ENCODE results near the gene MDC1. TPM values are rescaled to one million over a fixed set of nuclear protein-coding genes. Genes with fewer than 3 reads are reported as not detected.

Gene MDC1
- total RNA-seq, 1 experiment from 2014 or later: 77.6 TPM

DNA sequence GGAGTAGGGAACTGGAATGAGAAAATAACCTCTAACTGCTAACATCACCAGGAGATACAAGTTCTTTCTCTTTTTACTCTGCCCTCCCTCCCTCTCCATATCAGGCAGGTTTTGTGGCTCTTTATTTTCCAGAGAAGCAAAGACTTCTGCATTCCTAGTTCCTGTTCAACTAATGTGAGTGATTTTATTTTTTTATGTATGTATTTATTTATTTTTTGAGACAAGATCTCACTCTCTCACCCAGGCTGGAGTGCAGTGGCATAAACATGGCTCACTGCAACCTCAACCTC, 33.2 kb upstream of the MDC1 start:
- no peak overlapping the region for H3K14ac ChIP-seq (ENCODE audit: insufficient read depth, low read length)
- H2BK12ac ChIP-seq (ENCODE audit: insufficient read length, low read depth, low read length): no peak overlapping the region
- H3K9ac ChIP-seq (ENCODE audit: extremely low read depth, insufficient read length, low read length): no peak overlapping the region
- H3K23ac ChIP-seq (ENCODE audit: insufficient read length, low read depth, low read length): no peak overlapping the region
- no peak overlapping the region for H2BK5ac ChIP-seq (ENCODE audit: insufficient read length, low read length)
- H3K4me3 Mint-ChIP-seq: no peak overlapping the region
- no peak overlapping the region for H4K8ac ChIP-seq (replicated peaks; ENCODE audit: insufficient read length, low read depth, low read length)
- H3K79me2 ChIP-seq (ENCODE audit: insufficient read depth, low read length): no peaks in the 10 kb centered on the region
- H3K36me3 Mint-ChIP-seq (ENCODE audit: insufficient read depth in 1 of 3, low read depth in 3 of 3): no peaks in the 10 kb centered on the region
- H3K4ac ChIP-seq (ENCODE audit: low read depth, low read length): no peak overlapping the region
- no peak overlapping the region for H3K27ac Mint-ChIP-seq
- H2BK20ac ChIP-seq (ENCODE audit: low read depth, low read length, poor library complexity, severe bottlenecking): no peak overlapping the region
- no peaks in the 10 kb centered on the region for H4K20me1 ChIP-seq (ENCODE audit: control insufficient read depth, insufficient read depth, insufficient read length)
- no peak overlapping the region for H3K4me2 ChIP-seq (ENCODE audit: insufficient read depth, insufficient read length, low read length)
- H3K27me3 ChIP-seq (ENCODE audit: insufficient read depth, low read length): no peaks in the 10 kb centered on the region; the same call in 1 of the 2 replicates
- no peak overlapping the region for H2AK5ac ChIP-seq (ENCODE audit: insufficient read length, low read length)
- H3T11ph ChIP-seq (ENCODE audit: low read length): no peak overlapping the region
- H4K5ac ChIP-seq (ENCODE audit: insufficient read length, low read depth, low read length): no peak overlapping the region
- H2BK15ac ChIP-seq (ENCODE audit: low read depth, low read length): no peak overlapping the region
- no peaks in the 10 kb centered on the region for H3K79me1 ChIP-seq (ENCODE audit: insufficient read depth, low read depth, low read length, poor library complexity, severe bottlenecking)
- peaks cover under 1% of the 10 kb centered on the region; the same call in 1 of the 2 replicates for H3K4me1 ChIP-seq (ENCODE audit: insufficient read depth, low read length)
- H3K9me3 Mint-ChIP-seq: no peaks in the 10 kb centered on the region
- no peak overlapping the region for H4K91ac ChIP-seq (ENCODE audit: insufficient read length, low read depth, low read length)
- H3K56ac ChIP-seq (ENCODE audit: insufficient read length, low read depth, low read length): no peak overlapping the region
- no peaks in the 10 kb centered on the region for H3K23me2 ChIP-seq (ENCODE audit: insufficient read length, low read depth, low read length, poor library complexity, severe bottlenecking)
- no peak overlapping the region for H2BK120ac ChIP-seq (ENCODE audit: low read depth, low read length, poor library complexity, severe bottlenecking)
- no peak overlapping the region for H2AFZ ChIP-seq (ENCODE audit: low read length)
- no peaks in the 10 kb centered on the region for H3K9me3 ChIP-seq (ENCODE audit: control insufficient read depth, low read depth, low read length)
- H3K27me3 Mint-ChIP-seq (ENCODE audit: low read depth): peaks cover 3% of the 10 kb centered on the region; the same call in 1 of the 2 replicates
- no peak for TF ChIP-seq CTCF (conservative IDR thresholded peaks at IDR 0.05)
- H3K4me1 Mint-ChIP-seq: peaks cover 13 to 24% of the 10 kb centered on the region in 2 experiments
- no peak overlapping the region for H3K18ac ChIP-seq (ENCODE audit: insufficient read length, low read depth, low read length)
- no peak for DNase-seq
- H3K27ac ChIP-seq (ENCODE audit: insufficient read length, low read depth, low read length): no peak overlapping the region

All from H9 (cell line).